MM.1S (cell line): ENCODE measurements around the gene FOXA2.

Source experiments
- DNase-seq: peaks from one replicate; pipeline ENCODE4 v3.0.0-alpha.2; 2015
- H2AFZ ChIP-seq: fragments of 300-600 bp; sonication (generic); 2 replicates; pipeline ENCODE4 v1.6.0; 2016; ENCODE audit warnings: antibody characterized with exemption, low read length
- H3F3A ChIP-seq: fragments of 300-600 bp; sonication (generic); 2 replicates; pipeline ENCODE4 v1.6.1; 2016; ENCODE audit warnings: mild to moderate bottlenecking, antibody characterized with exemption, low read length, moderate library complexity, mixed read lengths; ENCODE audit not compliant: insufficient read depth
- H3K27ac ChIP-seq: fragments of 300-600 bp; sonication (generic); 2 replicates; pipeline ENCODE4 v1.5.1; 2016; ENCODE audit warnings: mild to moderate bottlenecking, low read length
- H3K27me3 ChIP-seq: fragments of 300-600 bp; sonication (generic); replicated peaks from 2 replicates; pipeline ENCODE4 v1.6.0; 2016; ENCODE audit warnings: low read length; ENCODE audit not compliant: insufficient read depth
- H3K36me3 ChIP-seq: fragments of 300-600 bp; sonication (generic); replicated peaks from 2 replicates; pipeline ENCODE4 v1.6.1; 2016; ENCODE audit warnings: mild to moderate bottlenecking, low read length, mixed read lengths; ENCODE audit not compliant: insufficient read depth
- H3K4me1 ChIP-seq: fragments of 300-600 bp; sonication (generic); 2 replicates; pipeline ENCODE4 v1.6.1; 2016; ENCODE audit warnings: low read length, mixed read lengths
- H3K4me2 ChIP-seq: fragments of 300-600 bp; sonication (generic); 2 replicates; pipeline ENCODE4 v1.6.0; 2016; ENCODE audit warnings: low read depth, low read length
- H3K4me3 ChIP-seq: fragments of 300-600 bp; sonication (generic); 2 replicates; pipeline ENCODE4 v1.5.1; 2016; ENCODE audit warnings: low read length, mixed read lengths
- H3K79me2 ChIP-seq: fragments of 300-600 bp; sonication (generic); 2 replicates; pipeline ENCODE4 v1.6.1; 2016; ENCODE audit warnings: mixed run types, low read length, mixed read lengths
- H3K9ac ChIP-seq: fragments of 300-600 bp; sonication (generic); 2 replicates; pipeline ENCODE4 v1.6.1; 2016; ENCODE audit warnings: low read length, mixed read lengths
- H3K9me2 ChIP-seq: fragments of 300-600 bp; sonication (generic); replicated peaks from 2 replicates; pipeline ENCODE4 v1.6.1; 2016; ENCODE audit warnings: mild to moderate bottlenecking, low read length, mixed read lengths; ENCODE audit not compliant: insufficient read depth
- H3K9me3 ChIP-seq: fragments of 300-600 bp; sonication (generic); replicated peaks from 2 replicates; pipeline ENCODE4 v1.6.1; 2016; ENCODE audit warnings: mild to moderate bottlenecking, low read length, mixed read lengths; ENCODE audit not compliant: insufficient read depth
- H4K20me1 ChIP-seq: fragments of 300-600 bp; sonication (generic); 2 replicates; pipeline ENCODE4 v1.6.1; 2016; ENCODE audit warnings: mild to moderate bottlenecking, low read length, moderate library complexity, mixed read lengths; ENCODE audit not compliant: insufficient read depth
- EZH2 ChIP-seq: fragments of 300-600 bp; sonication (generic); optimal IDR thresholded peaks from 2 replicates; pipeline ENCODE3; 2017; ENCODE audit warnings: low read depth, mild to moderate bottlenecking, antibody characterized with exemption, low read length, mixed read lengths
- EZH2phosphoT487 ChIP-seq: fragments of 300-600 bp; sonication (generic); IDR thresholded peaks from 2 replicates; pipeline ENCODE4 v1.6.1; 2018; ENCODE audit warnings: antibody characterized with exemption, low read length
- TF ChIP-seq, protein P1 (sequence below): fragments of 300-600 bp; sonication (generic); IDR thresholded peaks from 2 replicates; pipeline ENCODE4 v1.5.1; 2016; ENCODE audit warnings: antibody characterized with exemption, low read length, mixed read lengths

The FOXA2 gene

DNA sequence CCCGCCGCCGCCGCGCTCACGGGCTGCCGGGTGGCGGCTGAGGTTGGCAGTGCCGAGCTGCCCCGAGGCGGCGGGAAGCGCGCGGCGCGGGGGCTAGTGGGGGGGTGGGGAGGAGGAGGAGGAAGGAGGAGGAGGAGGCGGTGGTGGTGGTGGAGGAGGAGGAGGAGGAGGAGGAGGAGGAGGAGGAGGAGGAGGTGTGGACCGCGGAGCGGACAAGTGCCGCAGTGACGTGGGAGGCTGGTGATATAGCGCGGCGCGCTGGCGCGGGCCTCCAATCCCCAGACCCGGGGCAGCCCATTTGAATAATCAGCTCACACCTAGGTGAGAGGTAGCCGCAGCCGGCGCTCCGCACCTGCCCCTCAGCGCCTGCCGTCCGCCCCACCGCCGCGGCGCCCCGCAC, at the start of gene FOXA2:
FOXA2 (minus strand) TSS at position 51 of the 400 bp plus-strand sequence. CDS start 294 bp downstream, outside the sequence.
- Histone ChIP-seq H3K4me1 (no peaks in the 10 kb centered on the region), H3K36me3 (no peaks in the 10 kb centered on the region), H3K9me3 (no peaks in the 10 kb centered on the region), H3K27ac (no peak within 1 kb of the TSS), H4K20me1 (no peaks in the 10 kb centered on the region), H3K4me3 (no peak within 1 kb of the TSS), H3K79me2 (no peaks in the 10 kb centered on the region), H3K9ac (no peak within 1 kb of the TSS), H3K9me2 (no peaks in the 10 kb centered on the region), H3K27me3 (no peaks in the 10 kb centered on the region), H3K4me2 (no peak within 1 kb of the TSS), H3F3A (no peaks in the 10 kb centered on the region), H2AFZ (no peak within 1 kb of the TSS)
- TF ChIP-seq EZH2phosphoT487 (no peak), EZH2 (no peak)
- TF ChIP-seq, protein P1, sequence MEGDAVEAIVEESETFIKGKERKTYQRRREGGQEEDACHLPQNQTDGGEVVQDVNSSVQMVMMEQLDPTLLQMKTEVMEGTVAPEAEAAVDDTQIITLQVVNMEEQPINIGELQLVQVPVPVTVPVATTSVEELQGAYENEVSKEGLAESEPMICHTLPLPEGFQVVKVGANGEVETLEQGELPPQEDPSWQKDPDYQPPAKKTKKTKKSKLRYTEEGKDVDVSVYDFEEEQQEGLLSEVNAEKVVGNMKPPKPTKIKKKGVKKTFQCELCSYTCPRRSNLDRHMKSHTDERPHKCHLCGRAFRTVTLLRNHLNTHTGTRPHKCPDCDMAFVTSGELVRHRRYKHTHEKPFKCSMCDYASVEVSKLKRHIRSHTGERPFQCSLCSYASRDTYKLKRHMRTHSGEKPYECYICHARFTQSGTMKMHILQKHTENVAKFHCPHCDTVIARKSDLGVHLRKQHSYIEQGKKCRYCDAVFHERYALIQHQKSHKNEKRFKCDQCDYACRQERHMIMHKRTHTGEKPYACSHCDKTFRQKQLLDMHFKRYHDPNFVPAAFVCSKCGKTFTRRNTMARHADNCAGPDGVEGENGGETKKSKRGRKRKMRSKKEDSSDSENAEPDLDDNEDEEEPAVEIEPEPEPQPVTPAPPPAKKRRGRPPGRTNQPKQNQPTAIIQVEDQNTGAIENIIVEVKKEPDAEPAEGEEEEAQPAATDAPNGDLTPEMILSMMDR = no peak
- no peak for DNase-seq

DNA sequence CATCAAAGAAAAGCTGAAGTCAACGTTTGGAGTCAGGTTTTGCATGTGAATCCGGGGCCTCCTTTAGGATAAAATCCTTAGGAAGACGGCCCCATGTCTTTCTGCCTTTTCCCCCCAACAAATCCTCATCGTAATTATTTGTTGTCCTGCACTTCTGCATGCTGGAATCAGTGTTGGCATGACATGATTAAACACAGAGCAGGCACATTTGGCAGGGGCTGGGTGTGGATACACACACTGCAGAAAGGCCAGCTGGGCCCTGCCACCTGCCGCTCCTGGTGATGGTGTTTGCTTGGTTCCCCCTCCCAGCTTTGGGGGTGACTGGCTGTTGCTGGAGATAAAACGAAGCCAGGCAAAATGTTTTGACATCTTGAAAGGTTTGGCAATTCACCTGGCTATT, 46.3 kb upstream of the FOXA2 start:
- H3K9me3 ChIP-seq = no peaks in the 10 kb centered on the region
- H3F3A ChIP-seq = no peaks in the 10 kb centered on the region
- no peak overlapping the region for H3K4me2 ChIP-seq
- no peak overlapping the region for H3K9ac ChIP-seq
- H4K20me1 ChIP-seq = no peaks in the 10 kb centered on the region
- TF ChIP-seq EZH2phosphoT487 (no peak), EZH2 (no peak)
- TF ChIP-seq, protein P1 = no peak
- H3K36me3 ChIP-seq = no peaks in the 10 kb centered on the region
- H2AFZ ChIP-seq = no peak overlapping the region
- H3K4me1 ChIP-seq = no peaks in the 10 kb centered on the region
- H3K9me2 ChIP-seq = no peaks in the 10 kb centered on the region
- no peaks in the 10 kb centered on the region for H3K27me3 ChIP-seq
- H3K4me3 ChIP-seq = no peak overlapping the region
- H3K27ac ChIP-seq = no peak overlapping the region
- H3K79me2 ChIP-seq = no peaks in the 10 kb centered on the region
- no peak for DNase-seq

DNA sequence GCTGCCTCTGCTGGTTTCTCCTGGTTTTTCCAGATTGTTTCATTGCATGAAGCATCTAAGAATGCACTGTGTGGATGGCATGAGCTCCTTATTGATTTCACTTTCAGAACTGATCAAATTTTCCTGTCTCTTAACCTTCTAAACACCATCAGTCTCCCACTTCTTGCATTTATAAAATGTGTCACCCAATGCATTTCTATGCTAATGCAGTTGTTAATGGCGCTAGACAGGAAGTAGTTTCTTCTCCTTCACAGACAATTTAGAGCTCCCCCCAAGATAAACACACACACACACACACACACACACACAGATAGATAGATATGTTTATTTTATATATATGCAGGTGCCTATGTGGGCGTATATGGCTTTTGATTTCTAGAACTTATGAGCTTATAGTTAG, 45.6 kb upstream of the FOXA2 start:
- H3K27me3 ChIP-seq = no peaks in the 10 kb centered on the region
- no peaks in the 10 kb centered on the region for H3K9me3 ChIP-seq
- no peak overlapping the region for H3K27ac ChIP-seq
- no peaks in the 10 kb centered on the region for H3F3A ChIP-seq
- H3K9ac ChIP-seq = no peak overlapping the region
- H3K79me2 ChIP-seq = no peaks in the 10 kb centered on the region
- no peak overlapping the region for H3K4me2 ChIP-seq
- H3K36me3 ChIP-seq = no peaks in the 10 kb centered on the region
- no peaks in the 10 kb centered on the region for H3K9me2 ChIP-seq
- no peaks in the 10 kb centered on the region for H4K20me1 ChIP-seq
- TF ChIP-seq EZH2 (no peak), EZH2phosphoT487 (no peak)
- TF ChIP-seq, protein P1 = no peak
- no peak overlapping the region for H3K4me3 ChIP-seq
- H3K4me1 ChIP-seq = no peaks in the 10 kb centered on the region
- no peak overlapping the region for H2AFZ ChIP-seq
- no peak for DNase-seq
